BLaER1 treated with 17β-estradiol and CSF1 and Interleukin-3, amounts not matched to agents 10 nM and 100 nM (cell line): ENCODE measurements around the gene RBM4.
"Not testable (repeated sequence)": the region's sequence is repeated elsewhere in the genome, so short reads cannot be mapped to it uniquely, and the experiment has no call there.

ENCODE experiments used
- H3K27ac ChIP-seq, 11 experiments: shearing (Covaris generic); formaldehyde crosslinking; 2 replicates each; pipeline ENCODE4 v1.8.1; 2022
- H3K27me3 ChIP-seq, 11 experiments: shearing (Covaris generic); formaldehyde crosslinking; 2 replicates each; pipeline ENCODE4 v1.8.1; 2022
- H3K36me3 ChIP-seq, 11 experiments: shearing (Covaris generic); formaldehyde crosslinking; 2 replicates each; pipeline ENCODE4 v1.8.1; 2022
- H3K4me1 ChIP-seq, 10 experiments: shearing (Covaris generic); formaldehyde crosslinking; 2 replicates each; pipeline ENCODE4 v1.8.1; 2022
- H3K4me2 ChIP-seq, 11 experiments: shearing (Covaris generic); formaldehyde crosslinking; 2 replicates each; pipeline ENCODE4 v1.8.1; 2022
- H3K4me3 ChIP-seq, 10 experiments: shearing (Covaris generic); formaldehyde crosslinking; 2 replicates each; pipeline ENCODE4 v1.8.1; 2022
- H3K9ac ChIP-seq, 11 experiments: shearing (Covaris generic); formaldehyde crosslinking; 2 replicates each; pipeline ENCODE4 v1.8.1; 2022
- H3K9me3 ChIP-seq, 11 experiments: shearing (Covaris generic); formaldehyde crosslinking; replicated peaks in 1 of 11; 2 replicates each; pipeline ENCODE4 v1.8.1; 2022
- H4K20me1 ChIP-seq, 11 experiments: shearing (Covaris generic); formaldehyde crosslinking; 2 replicates each; pipeline ENCODE4 v1.8.1; 2022
- Cebpa-rat ChIP-seq, 11 experiments: shearing (Covaris generic); IDR thresholded peaks; 2 replicates each; pipeline ENCODE4 v1.8.1; 2022

The RBM4 gene

DNA sequence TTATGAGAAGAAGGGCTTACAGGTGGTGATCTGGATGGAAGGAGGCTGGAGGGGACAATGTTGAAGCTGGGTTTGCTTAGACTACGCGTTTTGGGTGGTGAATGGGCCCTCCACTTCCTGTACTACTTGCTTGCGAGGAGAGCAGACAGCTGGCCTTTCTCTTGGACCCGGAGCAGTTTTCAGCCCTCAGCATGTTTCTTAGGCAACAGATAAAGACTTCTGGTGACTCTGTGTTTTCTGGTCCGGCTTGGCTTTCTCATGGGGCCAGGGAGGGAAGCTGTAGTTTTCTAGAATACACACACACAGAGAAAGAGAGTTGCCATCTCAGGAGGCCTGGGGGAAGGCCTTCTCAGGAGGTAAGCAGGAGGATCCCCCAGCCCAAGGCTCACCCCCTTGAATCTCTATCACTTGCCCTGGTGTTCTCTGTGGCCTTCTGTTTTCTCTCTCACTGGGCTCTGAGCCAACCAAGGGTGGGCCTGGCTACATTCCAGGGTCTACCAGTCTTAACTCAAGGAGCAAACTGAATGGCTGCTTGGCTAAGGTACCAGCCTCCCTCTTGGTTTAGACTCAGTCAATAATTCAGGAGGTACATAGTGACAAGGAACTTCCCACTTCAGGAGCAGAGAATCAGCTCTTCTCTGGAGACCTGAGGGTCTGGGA lies 43.1 kb upstream of the RBM4 start:
- Histone ChIP-seq H3K27me3 (no peaks in the 10 kb centered on the region), H3K4me3 (peak overlapping the region; percentile 13 to 69 (median 34); a peak in 17 of 20 replicates), H3K4me2 (peak overlapping the region; percentile 90 to 99 (median 95)), H3K9me3 (peaks cover 0 to 15% (median 8%) of the 10 kb centered on the region in 11 experiments; a peak in 16 of 22 replicates), H3K4me1 (peaks cover 60 to 82% (median 74%) of the 10 kb centered on the region in 10 experiments), H3K36me3 (peaks cover 11 to 21% (median 16%) of the 10 kb centered on the region in 11 experiments), H3K9ac (peak overlapping the region; percentile 49 to 87 (median 68)), H4K20me1 (peaks cover 2 to 21% (median 8%) of the 10 kb centered on the region in 11 experiments; a peak in 13 of 22 replicates), H3K27ac (peak overlapping the region; percentile 57 to 89 (median 77); a peak in 21 of 22 replicates)
- 0 out of 22 replicates have a peak, but pooled peaks of 1 of the 11 experiments have one; percentile 6 for TF ChIP-seq Cebpa-rat (IDR thresholded peaks at IDR 0.05)

DNA sequence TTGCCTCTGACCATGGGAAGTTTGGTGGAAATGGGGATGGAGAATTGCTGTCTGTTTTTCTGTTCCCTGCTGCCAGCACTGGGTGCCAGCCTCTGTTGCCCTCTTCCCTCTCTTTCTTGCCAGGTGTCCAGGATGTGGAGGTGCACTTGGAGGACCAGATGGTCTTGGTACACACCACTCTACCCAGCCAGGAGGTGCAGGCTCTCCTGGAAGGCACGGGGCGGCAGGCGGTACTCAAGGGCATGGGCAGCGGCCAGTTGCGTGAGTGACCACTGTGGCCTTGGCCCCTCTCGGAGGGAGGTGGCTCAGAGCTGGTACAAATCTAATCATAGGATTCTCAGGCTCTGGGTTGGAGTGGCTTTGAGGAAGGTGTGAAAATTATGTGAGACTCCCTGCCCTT lies 39.5 kb upstream of the RBM4 start:
- H3K27ac ChIP-seq = peak overlapping the region in 2 of 11 experiments; percentile 0 to 5; a peak in 1 of 22 replicates
- peaks cover 62 to 77% (median 70%) of the 10 kb centered on the region in 10 experiments for H3K4me1 ChIP-seq
- H3K9ac ChIP-seq = no peak overlapping the region
- no peak overlapping the region for H3K4me3 ChIP-seq
- no peaks in the 10 kb centered on the region for H3K9me3 ChIP-seq
- no peak for TF ChIP-seq Cebpa-rat (IDR thresholded peaks at IDR 0.05)
- peaks cover 6 to 39% (median 15%) of the 10 kb centered on the region in 11 experiments; a peak in 14 of 22 replicates for H4K20me1 ChIP-seq
- no peaks in the 10 kb centered on the region for H3K27me3 ChIP-seq
- peaks cover 31 to 47% (median 40%) of the 10 kb centered on the region in 11 experiments for H3K36me3 ChIP-seq
- peak overlapping the region in 4 of 11 experiments; percentile 68 to 74 (median 72); a peak in 1 of 22 replicates for H3K4me2 ChIP-seq

DNA sequence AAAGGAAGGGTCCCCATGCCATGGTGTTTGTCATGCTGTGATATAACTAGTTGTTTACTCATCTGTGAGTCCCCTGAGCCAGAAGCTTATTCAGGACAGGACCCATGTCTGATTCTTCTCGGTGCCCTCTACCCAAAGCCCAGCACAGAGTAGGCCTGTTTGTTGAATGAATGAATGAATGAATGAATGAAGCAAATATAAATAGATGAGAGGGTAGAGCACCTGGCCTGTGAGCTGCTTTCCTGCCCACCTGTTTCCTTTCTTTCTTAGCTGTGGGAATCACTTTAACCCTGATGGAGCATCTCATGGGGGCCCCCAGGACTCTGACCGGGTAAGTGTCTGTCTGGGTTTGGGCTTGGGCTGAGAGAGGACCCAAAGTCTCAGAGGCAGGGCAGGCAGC lies 38.3 kb upstream of the RBM4 start:
- Histone ChIP-seq H3K4me3 (no peak overlapping the region), H3K27me3 (no peaks in the 10 kb centered on the region), H4K20me1 (peaks cover 5 to 39% (median 12%) of the 10 kb centered on the region in 11 experiments; a peak in 14 of 22 replicates), H3K36me3 (peaks cover 43 to 60% (median 52%) of the 10 kb centered on the region in 11 experiments), H3K9ac (peak overlapping the region in 9 of 11 experiments; percentile 11 to 49 (median 27); a peak in 10 of 22 replicates), H3K27ac (peak overlapping the region in 9 of 11 experiments; percentile 9 to 53 (median 26); a peak in 10 of 22 replicates), H3K4me2 (peak overlapping the region; percentile 53 to 81 (median 70)), H3K4me1 (peaks cover 49 to 74% (median 60%) of the 10 kb centered on the region in 10 experiments), H3K9me3 (no peaks in the 10 kb centered on the region)
- no peak for TF ChIP-seq Cebpa-rat (IDR thresholded peaks at IDR 0.05)

DNA sequence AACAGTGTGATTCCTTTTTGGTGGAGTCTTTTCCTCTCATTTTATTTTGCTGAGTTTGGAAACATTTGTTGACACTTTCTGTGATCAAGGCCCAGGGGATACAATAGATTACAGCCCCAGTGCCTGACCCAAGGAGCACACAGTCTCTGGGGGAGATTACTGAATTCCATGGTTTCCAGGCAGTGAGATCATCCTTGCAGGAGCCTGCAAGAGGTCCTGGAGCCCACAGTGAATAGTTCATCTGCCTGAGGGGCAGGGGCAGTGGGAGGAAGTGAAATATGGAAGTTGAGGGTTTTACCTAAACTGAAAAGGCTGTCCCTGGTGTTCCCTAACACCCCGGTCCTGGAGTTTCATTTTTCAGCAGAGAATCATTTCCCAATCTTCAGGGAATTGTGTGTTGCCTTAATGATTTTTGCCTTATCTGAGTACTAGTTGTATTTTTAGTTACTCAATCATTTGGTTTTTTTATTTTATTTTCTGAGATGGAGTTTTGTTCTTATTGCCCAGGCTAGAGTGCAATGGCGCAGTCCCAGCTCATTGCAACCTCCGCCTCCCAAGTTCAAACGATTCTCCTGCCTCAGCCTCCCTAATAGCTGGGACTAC lies 37.8 kb upstream of the RBM4 start:
- peaks cover 44 to 69% (median 55%) of the 10 kb centered on the region in 10 experiments for H3K4me1 ChIP-seq
- no peaks in the 10 kb centered on the region for H3K9me3 ChIP-seq
- H3K9ac ChIP-seq = peak overlapping the region in 9 of 11 experiments; percentile 11 to 49 (median 27); a peak in 10 of 22 replicates
- H3K4me3 ChIP-seq = no peak overlapping the region
- TF ChIP-seq Cebpa-rat (IDR thresholded peaks at IDR 0.05) = no peak
- H3K4me2 ChIP-seq = peak overlapping the region; percentile 53 to 81 (median 70)
- peaks cover 49 to 65% (median 57%) of the 10 kb centered on the region in 11 experiments for H3K36me3 ChIP-seq
- no peaks in the 10 kb centered on the region for H3K27me3 ChIP-seq
- H4K20me1 ChIP-seq = peaks cover 4 to 35% (median 8%) of the 10 kb centered on the region in 11 experiments; a peak in 15 of 22 replicates
- H3K27ac ChIP-seq = peak overlapping the region in 9 of 11 experiments; percentile 9 to 53 (median 26); a peak in 9 of 22 replicates

DNA sequence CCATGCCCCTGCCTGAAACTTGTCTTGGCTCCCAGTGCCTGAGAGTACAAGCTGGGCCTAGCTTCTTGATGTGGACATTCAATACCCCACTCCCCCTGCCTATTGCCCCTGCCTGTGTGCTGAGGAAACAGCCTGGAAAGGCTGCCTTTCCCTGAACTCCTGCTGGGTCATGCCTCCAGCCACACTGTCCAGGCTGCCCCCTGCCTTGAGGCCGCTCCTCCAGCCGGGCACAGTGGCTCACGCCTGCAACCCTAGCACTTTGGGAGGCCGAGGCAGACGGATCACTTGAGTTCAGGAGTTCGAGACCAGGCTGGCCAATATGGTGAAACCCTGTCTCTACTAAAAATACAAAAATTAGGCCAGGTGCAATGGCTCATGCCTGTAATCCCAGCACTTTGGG lies 35.4 kb upstream of the RBM4 start:
- H3K9me3 ChIP-seq = peaks cover 0 to 5% (median 0%) of the 10 kb centered on the region in 11 experiments; a peak in 2 of 22 replicates
- H3K9ac ChIP-seq = no peak overlapping the region

DNA sequence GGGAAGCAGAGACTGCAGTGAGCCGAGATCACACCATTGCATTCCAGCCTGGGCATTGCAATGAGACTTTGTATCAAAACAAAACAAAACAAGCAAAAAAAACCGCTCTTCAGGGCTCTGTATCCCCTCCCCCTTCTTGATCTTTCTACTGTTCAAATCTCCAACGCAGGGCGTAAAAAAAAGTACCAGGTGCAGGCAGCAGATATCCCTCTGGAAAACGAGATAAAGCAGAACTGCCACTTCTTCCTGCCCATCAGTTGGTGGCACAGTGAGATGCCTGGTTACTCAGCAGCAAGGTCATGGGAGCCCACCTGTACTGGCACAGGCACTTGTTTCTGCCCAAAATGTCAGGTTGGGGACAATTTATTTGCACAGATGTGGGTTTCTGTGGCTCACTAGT lies 34.3 kb upstream of the RBM4 start:
- TF ChIP-seq Cebpa-rat (IDR thresholded peaks at IDR 0.05) = no peak
- H3K4me1 ChIP-seq = peaks cover 51 to 74% (median 61%) of the 10 kb centered on the region in 10 experiments
- H3K9me3 ChIP-seq = peaks cover 0 to 5% (median 0%) of the 10 kb centered on the region in 11 experiments; a peak in 2 of 22 replicates
- peaks cover 0 to 40% (median 8%) of the 10 kb centered on the region in 11 experiments; a peak in 16 of 22 replicates for H4K20me1 ChIP-seq
- no peaks in the 10 kb centered on the region for H3K27me3 ChIP-seq
- H3K9ac ChIP-seq = no peak overlapping the region
- no peak overlapping the region for H3K4me2 ChIP-seq
- H3K4me3 ChIP-seq = no peak overlapping the region
- no peak overlapping the region for H3K27ac ChIP-seq
- H3K36me3 ChIP-seq = peaks cover 64 to 79% (median 67%) of the 10 kb centered on the region in 11 experiments

More for the DNA sequence above, 35.4 kb upstream of the RBM4 start:
- peaks cover 43 to 69% (median 55%) of the 10 kb centered on the region in 10 experiments for H3K4me1 ChIP-seq
- H3K27me3 ChIP-seq = no peaks in the 10 kb centered on the region
- peak overlapping the region in 1 of 11 experiments; percentile 37; a peak in 1 of 22 replicates for H3K27ac ChIP-seq
- peaks cover 68 to 82% (median 73%) of the 10 kb centered on the region in 11 experiments for H3K36me3 ChIP-seq
- TF ChIP-seq Cebpa-rat (IDR thresholded peaks at IDR 0.05) = no peak
- peak overlapping the region in 2 of 11 experiments; percentile 40 to 69; a peak in 1 of 22 replicates for H3K4me2 ChIP-seq
- H4K20me1 ChIP-seq = peaks cover 0 to 43% (median 8%) of the 10 kb centered on the region in 11 experiments; a peak in 16 of 22 replicates
- H3K4me3 ChIP-seq = no peak overlapping the region

DNA sequence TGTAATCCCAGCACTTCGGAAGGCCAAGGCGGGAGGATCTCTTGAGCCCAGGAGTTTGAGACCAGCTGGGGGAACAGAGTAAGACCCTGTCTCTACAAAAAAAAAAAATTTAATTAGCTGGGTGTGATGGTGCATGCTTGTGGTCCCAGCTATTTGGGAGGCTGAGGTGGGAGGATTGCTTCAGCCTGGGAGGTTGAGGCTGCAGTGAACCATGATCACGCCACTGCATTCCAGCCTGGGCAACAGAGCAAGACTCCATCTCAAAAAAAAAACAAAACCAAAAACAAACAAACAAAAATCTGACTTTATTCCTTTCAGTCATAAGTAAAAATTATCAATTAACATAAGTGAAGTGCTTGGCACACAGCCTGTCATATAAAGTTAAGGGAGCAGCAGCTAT lies 31.9 kb upstream of the RBM4 start:
- not testable (repeated sequence) for H3K4me3 ChIP-seq, H3K9me3 ChIP-seq, H3K27me3 ChIP-seq
- H3K4me2 ChIP-seq = peak overlapping the region in 2 of 11 experiments; percentile 29 to 49; a peak in 2 of 22 replicates
- H3K9ac ChIP-seq = peak overlapping the region in 3 of 11 experiments; percentile 16 to 30 (median 23); a peak in 2 of 22 replicates
- peak overlapping the region in 7 of 11 experiments; percentile 30 to 71 (median 60); a peak in 9 of 22 replicates for H3K27ac ChIP-seq
- H3K4me1 ChIP-seq = peaks cover 29 to 74% (median 59%) of the 10 kb centered on the region in 10 experiments
- H4K20me1 ChIP-seq = peaks cover 0 to 19% (median 0%) of the 10 kb centered on the region in 11 experiments; a peak in 9 of 22 replicates
- peaks cover 51 to 60% (median 55%) of the 10 kb centered on the region in 11 experiments for H3K36me3 ChIP-seq

DNA sequence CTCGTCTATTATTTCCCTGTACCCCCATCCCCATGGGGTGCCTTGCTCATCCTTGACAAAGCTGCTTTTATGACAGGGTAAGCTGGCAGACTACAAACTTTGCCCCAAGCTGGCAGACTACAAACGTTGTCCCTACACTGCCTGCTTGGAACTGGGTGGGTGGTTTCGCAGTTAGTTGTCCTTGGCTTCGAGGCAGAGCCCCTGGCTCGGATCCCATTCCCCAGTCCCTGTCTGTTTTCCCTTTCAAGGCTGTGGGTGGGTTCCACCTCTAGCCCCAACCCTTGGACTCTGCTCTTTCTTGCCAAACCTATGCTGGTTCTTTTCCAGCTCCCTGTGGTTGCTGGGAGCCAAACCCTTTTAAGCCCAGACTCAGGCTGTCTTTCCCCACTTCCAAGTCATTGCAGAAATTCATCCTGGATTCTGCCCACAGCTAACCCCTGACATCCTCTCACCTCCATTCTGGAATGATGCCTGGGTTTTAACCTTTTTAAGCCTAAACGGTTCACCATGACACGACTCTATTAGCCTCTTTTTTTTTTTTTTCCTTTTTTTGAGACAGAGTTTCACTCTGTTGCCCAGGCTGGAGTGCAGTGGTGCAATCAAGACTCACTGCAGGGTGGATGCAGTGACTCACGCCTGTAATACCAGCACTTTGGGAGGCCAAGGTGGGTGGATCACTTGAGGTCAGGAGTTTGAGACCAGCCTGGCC lies 31.2 kb upstream of the RBM4 start:
- H3K9me3 ChIP-seq = peaks cover 0 to 5% (median 0%) of the 10 kb centered on the region in 11 experiments; a peak in 2 of 22 replicates
- TF ChIP-seq Cebpa-rat (IDR thresholded peaks at IDR 0.05) = no peak
- peaks cover 26 to 72% (median 59%) of the 10 kb centered on the region in 10 experiments for H3K4me1 ChIP-seq
- H3K4me3 ChIP-seq = no peak overlapping the region
- peak overlapping the region in 10 of 11 experiments; percentile 8 to 66 (median 30); a peak in 14 of 22 replicates for H3K4me2 ChIP-seq
- H3K27ac ChIP-seq = peak overlapping the region in 9 of 11 experiments; percentile 30 to 71 (median 59); a peak in 19 of 22 replicates
- peak overlapping the region in 5 of 11 experiments; percentile 6 to 30 (median 16); a peak in 5 of 22 replicates for H3K9ac ChIP-seq
- H3K27me3 ChIP-seq = no peaks in the 10 kb centered on the region
- H4K20me1 ChIP-seq = peaks cover 0 to 17% (median 0%) of the 10 kb centered on the region in 11 experiments; a peak in 9 of 22 replicates
- peaks cover 44 to 53% (median 49%) of the 10 kb centered on the region in 11 experiments for H3K36me3 ChIP-seq
